HCT116 (cell line): ENCODE measurements around the gene CDH23. TPM values are rescaled to one million over a fixed set of nuclear protein-coding genes. Genes with fewer than 3 reads are reported as not detected.

ENCODE experiments used
- ATAC-seq: fragments of 200-7000 bp; cut with Tn5 transposase; 2 replicates; pipeline ENCODE4 v1.9.1; 2020; ENCODE audit warnings: mild to moderate bottlenecking, moderate library complexity
- BruUV-seq: library from RNA; stranded (reverse); fragments of 400-500 nt; replicated peaks from 2 replicates; lab custom pipeline; 2021; lab: Mats Ljungman, UMichigan
- CTCF ChIA-PET: fragments of 300-600 bp; sonication (Branson Sonifier 250); formaldehyde crosslinking; loops from one replicate; lab custom pipeline; 2021; ENCODE audit warnings: antibody characterized with exemption; lab: Charles Lee
- POLR2A ChIA-PET: fragments of 300-600, 350-600 bp; sonication (Branson Sonifier 250); formaldehyde crosslinking; loops from one replicate; lab custom pipeline; 2021; ENCODE audit warnings: antibody characterized with exemption; lab: Charles Lee
- RAD21 ChIA-PET, 2 experiments: fragments of 300-600 bp; sonication (Branson Sonifier 250); formaldehyde crosslinking; loops; one replicate each; lab custom pipeline; 2023; ENCODE audit warnings: low total read pairs in 2 of 2; ENCODE audit not compliant: uncharacterized antibody in 2 of 2, unreplicated experiment in 2 of 2, low non-redundant PET in 1 of 2; lab: Charles Lee
- DNase-seq: peaks from one replicate; pipeline ENCODE4 v3.0.0-alpha.2; 2010; ENCODE audit warnings: low read depth, low spot score
- H2AFZ ChIP-seq: fragments of 200-600 bp; shearing (Covaris generic), sonication (generic); 2 replicates; pipeline ENCODE4 v1.6.1; 2017; ENCODE audit warnings: low read depth, mixed run types, mixed read lengths, antibody characterized with exemption, low read length; ENCODE audit not compliant: poor library complexity, severe bottlenecking
- H3K27ac ChIP-seq: 2 replicates; pipeline ENCODE4 v1.5.1; 2012; ENCODE audit warnings: low read depth, low read length
- H3K27me3 ChIP-seq: fragments of 200-600 bp; sonication (generic); 2 replicates; pipeline ENCODE4 v1.6.1; 2016; ENCODE audit warnings: mixed run types, low read length, mixed read lengths; ENCODE audit not compliant: insufficient read depth
- H3K36me3 ChIP-seq, 2 experiments: fragments of 200-500 bp in 1 of 2; fragments of 200-600 bp in 1 of 2; sonication (Bioruptor generic) in 1 of 2; sonication (generic) in 1 of 2; 2 replicates each; pipeline versions ENCODE4 v1.5.1 to v1.6.1; 2014 to 2016; ENCODE audit warnings: low read length in 2 of 2, inconsistent platforms in 1 of 2, mixed read lengths in 1 of 2, mixed run types in 1 of 2; ENCODE audit not compliant: insufficient read depth in 2 of 2, control insufficient read depth in 1 of 2
- H3K4me1 ChIP-seq, 2 experiments: fragments of 200-600 bp in 1 of 2; sonication (generic) in 1 of 2; 2 replicates each; pipeline versions ENCODE4 v1.5.1 to v1.6.1; 2012 to 2017; ENCODE audit warnings: low read length in 2 of 2, inconsistent platforms in 1 of 2, mild to moderate bottlenecking in 1 of 2, mixed read lengths in 1 of 2, mixed run types in 1 of 2, moderate library complexity in 1 of 2; ENCODE audit not compliant: insufficient read depth in 2 of 2, control insufficient read depth in 1 of 2
- H3K4me2 ChIP-seq: fragments of 200-600 bp; sonication (generic); 2 replicates; pipeline ENCODE4 v1.6.1; 2017; ENCODE audit warnings: mixed run types, low read length, mixed read lengths
- H3K4me3 ChIP-seq, 2 experiments: fragments of 200-600 bp in 1 of 2; sonication (generic) in 1 of 2; replicated peaks in 1 of 2; 2 replicates each; pipeline ENCODE4 v1.5.1; 2011 to 2016; ENCODE audit warnings: low read length in 2 of 2, control low read depth in 1 of 2, low read depth in 1 of 2, mild to moderate bottlenecking in 1 of 2, mixed read lengths in 1 of 2, mixed run types in 1 of 2
- H3K79me2 ChIP-seq: fragments of 200-600 bp; sonication (generic); 2 replicates; pipeline ENCODE4 v1.6.1; 2017; ENCODE audit warnings: mild to moderate bottlenecking, mixed run types, low read length, moderate library complexity, mixed read lengths; ENCODE audit not compliant: insufficient read depth
- H3K9ac ChIP-seq: fragments of 200-600 bp; sonication (generic); 2 replicates; pipeline ENCODE4 v1.6.1; 2016; ENCODE audit warnings: low read length, mixed read lengths
- H3K9me2 ChIP-seq: fragments of 200-600 bp; sonication (generic), shearing (Covaris generic); 2 replicates; pipeline ENCODE4 v1.6.1; 2017; ENCODE audit warnings: mixed run types, mild to moderate bottlenecking, moderate library complexity; ENCODE audit not compliant: insufficient read depth
- H3K9me3 ChIP-seq, 2 experiments: fragments of 200-500 bp in 1 of 2; fragments of 200-600 bp in 1 of 2; sonication (Bioruptor generic) in 1 of 2; sonication (generic) in 1 of 2; 2 replicates each; pipeline ENCODE4 v1.6.1; 2014 to 2017; ENCODE audit warnings: low read length in 2 of 2, mixed read lengths in 2 of 2, inconsistent platforms in 1 of 2, low read depth in 1 of 2, mild to moderate bottlenecking in 1 of 2, mixed run types in 1 of 2, moderate library complexity in 1 of 2; ENCODE audit not compliant: control insufficient read depth in 1 of 2, insufficient read depth in 1 of 2
- H4K20me1 ChIP-seq: fragments of 200-600 bp; sonication (generic), shearing (Covaris generic); 2 replicates; pipeline ENCODE4 v1.6.1; 2017; ENCODE audit warnings: mixed run types, mild to moderate bottlenecking, moderate library complexity; ENCODE audit not compliant: insufficient read depth
- CTCF ChIP-seq, 3 experiments: fragments of 200-600 bp in 1 of 3; sonication (generic) in 1 of 3; IDR thresholded peaks in 2 of 3; conservative IDR thresholded peaks in 1 of 3; 2 replicates each; pipeline ENCODE4 v1.5.1; 2012 to 2017; ENCODE audit warnings: low read depth in 2 of 3, low read length in 2 of 3, antibody characterized with exemption in 1 of 3, borderline replicate concordance in 1 of 3, control low read depth in 1 of 3, mild to moderate bottlenecking in 1 of 3, mixed read lengths in 1 of 3, mixed run types in 1 of 3, moderate library complexity in 1 of 3; ENCODE audit not compliant: insufficient read depth in 1 of 3
- RAD21 ChIP-seq: IDR thresholded peaks from 2 replicates; pipeline ENCODE4 v1.6.1; 2012; ENCODE audit warnings: low read depth, mild to moderate bottlenecking
- SP1 ChIP-seq: IDR thresholded peaks from 2 replicates; pipeline ENCODE4 v1.6.1; 2012; ENCODE audit warnings: low read depth
- ZBTB33 ChIP-seq: IDR thresholded peaks from 2 replicates; pipeline ENCODE4 v1.6.1; 2011; ENCODE audit warnings: mild to moderate bottlenecking, low read length, moderate library complexity; ENCODE audit not compliant: insufficient replicate concordance; ENCODE audit errors: extremely low read depth
- intact Hi-C: fragments of 100-400 bp; cut with micrococcal nuclease; formaldehyde crosslinking; loops from 2 replicates; pipeline ENCODE4 v1.10.0; 2022
- total RNA-seq: library from RNA; stranded (reverse); gene quantifications from one replicate; pipeline ENCODE4 v1.2.1, GENCODE V29; 2021; ENCODE audit not compliant: unreplicated experiment

Gene CDH23
- total RNA-seq, 1 experiment from 2014 or later: not detected

- Histone ChIP-seq H3K79me2 (peaks cover 86% of the 10 kb centered on the region), H3K27ac (no peak overlapping the region), H4K20me1 (peaks cover 8% of the 10 kb centered on the region; the same call in 1 of the 2 replicates), H3K36me3 (peaks cover 0 to 2% of the 10 kb centered on the region in 2 experiments; a peak in 2 of 4 replicates), H3K4me1 (peaks cover 18 to 49% of the 10 kb centered on the region in 2 experiments), H3K9ac (no peak overlapping the region), H3K9me2 (no peaks in the 10 kb centered on the region), H3K4me3 (no peak overlapping the region), H3K9me3 (no peaks in the 10 kb centered on the region), H3K27me3 (no peaks in the 10 kb centered on the region), H2AFZ (no peak overlapping the region), H3K4me2 (no peak overlapping the region)
- ChIA-PET CTCF (interaction anchor here (1.0 to 6.0 kb wide), 5 partner anchors 15 to 63 kb away, joined by 3 to 45 read pairs (median 6); partner anchors contain the start of genes PSAP and VSIR), POLR2A (interaction anchor here (5.3 kb wide), 1 partner anchor 13 kb away, joined by 39 read pairs; the partner anchor contains the start of gene PSAP), RAD21 (interaction anchor here in 1 of 2 experiments (1.5 kb wide), 1 partner anchor 60 kb away, joined by 5 read pairs; no protein-coding TSS in a partner anchor)
- no TSS peak for BruUV-seq
- no peak for ATAC-seq
- TF ChIP-seq SP1: no peak
- no peak for DNase-seq
- intact Hi-C loops: no loop called here
Measured at GRCh38 chr10:71836596-71836974, 439.9 kb downstream of the CDH23 start.

GRCh38 chr10:71837098-71837827 lies 440.5 kb downstream of the CDH23 start:
- no peak overlapping the region for H3K27ac ChIP-seq
- H3K4me2 ChIP-seq: peak overlapping the region; percentile 39
- H3K9ac ChIP-seq: no peak overlapping the region
- H4K20me1 ChIP-seq: peaks cover 8% of the 10 kb centered on the region; the same call in 1 of the 2 replicates
- ChIA-PET RAD21 (interaction anchor here (0.9 to 2.4 kb wide), 3 partner anchors 14 to 59 kb away, joined by 3 to 9 read pairs (median 5); partner anchors contain the start of gene PSAP (in 1 of the 2)), POLR2A (interaction anchor here (5.3 kb wide), 1 partner anchor 13 kb away, joined by 39 read pairs; the partner anchor contains the start of gene PSAP), CTCF (interaction anchor here (1.0 to 6.0 kb wide), 5 partner anchors 14 to 64 kb away, joined by 3 to 45 read pairs (median 6); partner anchors contain the start of genes PSAP and VSIR)
- H3K4me1 ChIP-seq: peaks cover 18 to 46% of the 10 kb centered on the region in 2 experiments
- H3K36me3 ChIP-seq: peaks cover 0 to 2% of the 10 kb centered on the region in 2 experiments; a peak in 1 of 4 replicates
- no peaks in the 10 kb centered on the region for H3K27me3 ChIP-seq
- TF ChIP-seq CTCF (IDR thresholded peaks at IDR 0.05 in 2 of 3, conservative IDR thresholded peaks at IDR 0.05 in 1 of 3; ENCODE audit: borderline replicate concordance in 1 of 3, insufficient read depth in 1 of 3, low read depth in 2 of 3, low read length in 2 of 3) (peak; percentile 54 to 75 (median 66); a peak in 5 of 6 replicates), RAD21 (peak; percentile 59; the same call in 1 of the 2 replicates), ZBTB33 (no peak)
- peaks cover 88% of the 10 kb centered on the region for H3K79me2 ChIP-seq
- BruUV-seq: no TSS peak
- DNase-seq (no peak), ATAC-seq (peak; percentile 74)
- H3K9me3 ChIP-seq: no peaks in the 10 kb centered on the region
- no peak overlapping the region for H2AFZ ChIP-seq
- H3K4me3 ChIP-seq: no peak overlapping the region
- intact Hi-C loops: no loop called here
- no peaks in the 10 kb centered on the region for H3K9me2 ChIP-seq
